ENCODE measurements around the gene SDK1. TPM values are rescaled to one million over a fixed set of nuclear protein-coding genes. Genes with fewer than 3 reads are reported as not detected.

Gene SDK1
- total and polyA plus RNA-seq, 4 donors = 0.12 to 0.47 (median 0.36) TPM

- H3K36me3 ChIP-seq (ENCODE audit: control insufficient read depth in 4 of 4, insufficient read depth in 3 of 4, low read depth in 1 of 4, low read length in 3 of 4) = no peaks in the 10 kb centered on the region
- H3K27me3 ChIP-seq (ENCODE audit: control insufficient read depth in 4 of 4, insufficient read depth in 4 of 4, low read length in 3 of 4) = peaks cover 0 to 2% (median 0%) of the 10 kb centered on the region in 4 donors
- H3K4me1 ChIP-seq (ENCODE audit: control insufficient read depth in 4 of 4, insufficient read depth in 4 of 4, low read length in 3 of 4) = no peaks in the 10 kb centered on the region
- DNase-seq (ENCODE audit: low spot score) = no peak
- no peak overlapping the region for H3K4me3 ChIP-seq (ENCODE audit: low read depth in 1 of 3, low read length in 3 of 3)
- no peak overlapping the region for H3K9ac ChIP-seq (ENCODE audit: low read depth in 1 of 2, low read length in 2 of 2)
- 89% methylated on average over 14 of the region's 14 CpGs for WGBS
- TF ChIP-seq MAX (IDR thresholded peaks at IDR 0.05) (no peak), ATF3 (IDR thresholded peaks at IDR 0.05) (no peak), YY1 (IDR thresholded peaks at IDR 0.05) (no peak), HNF4A (conservative IDR thresholded peaks at IDR 0.05) (no peak), SP1 (IDR thresholded peaks at IDR 0.05) (no peak), GABPA (IDR thresholded peaks at IDR 0.05 in 1 of 2, conservative IDR thresholded peaks at IDR 0.05 in 1 of 2) (no peak), HNF4G (IDR thresholded peaks at IDR 0.05) (no peak), CTCF (IDR thresholded peaks at IDR 0.05; ENCODE audit: low read depth, low read length, missing input control) (no peak), NR2F2 (IDR thresholded peaks at IDR 0.05) (no peak), REST (IDR thresholded peaks at IDR 0.05) (no peak)
- no peak overlapping the region for H3K27ac ChIP-seq (ENCODE audit: low read depth in 1 of 2, low read length in 2 of 2)
- no peaks in the 10 kb centered on the region for H3K9me3 ChIP-seq (ENCODE audit: control insufficient read depth in 4 of 4, low read length in 3 of 4)
These were observed 578.5 kb downstream of the SDK1 start for GRCh38 chr7:3879355-3880075.

- H3K9me3 ChIP-seq (ENCODE audit: control insufficient read depth in 4 of 4, low read length in 3 of 4) = no peaks in the 10 kb centered on the region
- TF ChIP-seq RAD21 (IDR thresholded peaks at IDR 0.05) (no peak), ATF3 (IDR thresholded peaks at IDR 0.05) (no peak), HNF4G (IDR thresholded peaks at IDR 0.05) (no peak), SP1 (IDR thresholded peaks at IDR 0.05) (no peak), NR2F2 (IDR thresholded peaks at IDR 0.05) (no peak), ZBTB33 (IDR thresholded peaks at IDR 0.05) (no peak), MAX (IDR thresholded peaks at IDR 0.05) (no peak), HNF4A (conservative IDR thresholded peaks at IDR 0.05) (no peak)
- no peak for DNase-seq (ENCODE audit: low spot score)
- no peaks in the 10 kb centered on the region for H3K4me1 ChIP-seq (ENCODE audit: control insufficient read depth in 4 of 4, insufficient read depth in 4 of 4, low read length in 3 of 4)
- H3K36me3 ChIP-seq (ENCODE audit: control insufficient read depth in 4 of 4, insufficient read depth in 3 of 4, low read depth in 1 of 4, low read length in 3 of 4) = no peaks in the 10 kb centered on the region
- 84% methylated on average over 26 of the region's 26 CpGs for WGBS
- H3K27me3 ChIP-seq (ENCODE audit: control insufficient read depth in 4 of 4, insufficient read depth in 4 of 4, low read length in 3 of 4) = peaks cover 0 to 2% (median 0%) of the 10 kb centered on the region in 4 donors
- H3K4me3 ChIP-seq (ENCODE audit: low read depth in 1 of 3, low read length in 3 of 3) = no peak overlapping the region
- no peak overlapping the region for H3K9ac ChIP-seq (ENCODE audit: low read depth in 1 of 2, low read length in 2 of 2)
- no peak overlapping the region for H3K27ac ChIP-seq (ENCODE audit: low read depth in 1 of 2, low read length in 2 of 2)
These were observed 579.4 kb downstream of the SDK1 start for GRCh38 chr7:3880228-3880987.

Measured in liver (tissue), 9 donors.